Measurements from ENCODE around the gene FANCG.

Gene FANCG

GRCh38 chr9:35056571-35057270 lies 23.0 kb downstream of the FANCG start:
- TF ChIP-seq, protein P1, sequence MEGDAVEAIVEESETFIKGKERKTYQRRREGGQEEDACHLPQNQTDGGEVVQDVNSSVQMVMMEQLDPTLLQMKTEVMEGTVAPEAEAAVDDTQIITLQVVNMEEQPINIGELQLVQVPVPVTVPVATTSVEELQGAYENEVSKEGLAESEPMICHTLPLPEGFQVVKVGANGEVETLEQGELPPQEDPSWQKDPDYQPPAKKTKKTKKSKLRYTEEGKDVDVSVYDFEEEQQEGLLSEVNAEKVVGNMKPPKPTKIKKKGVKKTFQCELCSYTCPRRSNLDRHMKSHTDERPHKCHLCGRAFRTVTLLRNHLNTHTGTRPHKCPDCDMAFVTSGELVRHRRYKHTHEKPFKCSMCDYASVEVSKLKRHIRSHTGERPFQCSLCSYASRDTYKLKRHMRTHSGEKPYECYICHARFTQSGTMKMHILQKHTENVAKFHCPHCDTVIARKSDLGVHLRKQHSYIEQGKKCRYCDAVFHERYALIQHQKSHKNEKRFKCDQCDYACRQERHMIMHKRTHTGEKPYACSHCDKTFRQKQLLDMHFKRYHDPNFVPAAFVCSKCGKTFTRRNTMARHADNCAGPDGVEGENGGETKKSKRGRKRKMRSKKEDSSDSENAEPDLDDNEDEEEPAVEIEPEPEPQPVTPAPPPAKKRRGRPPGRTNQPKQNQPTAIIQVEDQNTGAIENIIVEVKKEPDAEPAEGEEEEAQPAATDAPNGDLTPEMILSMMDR (IDR thresholded peaks at IDR 0.05; ENCODE audit: low read depth, low read length), result no peak

DNA sequence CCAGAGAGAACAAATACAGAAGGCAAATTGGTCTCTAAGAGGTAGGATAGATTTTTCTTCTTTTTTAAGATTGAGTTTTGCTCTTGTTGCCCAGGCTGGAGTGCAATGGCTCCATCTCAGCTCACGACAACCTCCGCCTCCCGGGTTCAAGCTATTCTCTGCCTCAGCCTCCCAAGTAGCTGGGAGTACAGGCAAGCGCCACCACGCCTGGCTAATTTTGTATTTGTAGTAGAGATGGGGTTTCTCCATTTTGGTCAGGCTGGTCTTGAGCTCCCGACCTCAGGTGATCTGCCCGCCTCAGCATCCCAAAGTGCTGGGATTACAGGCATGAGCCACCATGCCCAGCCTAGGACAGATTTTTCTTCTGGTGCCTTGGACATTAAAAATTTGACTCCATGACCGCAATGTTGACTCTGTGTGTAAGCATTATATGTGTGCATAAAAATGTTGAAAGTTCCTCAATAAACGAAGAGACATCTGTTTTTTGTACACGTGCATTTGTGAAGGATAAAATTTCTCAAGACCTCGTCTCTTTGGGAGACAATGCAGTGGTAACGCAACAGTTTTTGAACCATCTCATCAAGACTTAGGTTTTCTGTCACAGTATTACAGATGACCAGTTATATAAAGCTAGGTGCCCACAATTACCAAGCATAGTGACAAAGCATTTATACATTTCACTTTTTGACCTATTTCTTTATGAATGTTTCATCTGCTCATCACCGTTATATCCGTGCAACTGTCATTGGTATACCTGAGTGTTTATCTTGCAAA lies 24.7 kb downstream of the FANCG start:
- TF ChIP-seq, protein P1 (IDR thresholded peaks at IDR 0.05; ENCODE audit: low read depth, low read length), result no peak
- no peak overlapping the region for H3K4me3 ChIP-seq (ENCODE audit: low read depth, low read length)

More at GRCh38 chr9:35056571-35057270, 23.0 kb downstream of the FANCG start:
- no peak overlapping the region for H3K4me3 ChIP-seq (ENCODE audit: low read depth, low read length)

DNA sequence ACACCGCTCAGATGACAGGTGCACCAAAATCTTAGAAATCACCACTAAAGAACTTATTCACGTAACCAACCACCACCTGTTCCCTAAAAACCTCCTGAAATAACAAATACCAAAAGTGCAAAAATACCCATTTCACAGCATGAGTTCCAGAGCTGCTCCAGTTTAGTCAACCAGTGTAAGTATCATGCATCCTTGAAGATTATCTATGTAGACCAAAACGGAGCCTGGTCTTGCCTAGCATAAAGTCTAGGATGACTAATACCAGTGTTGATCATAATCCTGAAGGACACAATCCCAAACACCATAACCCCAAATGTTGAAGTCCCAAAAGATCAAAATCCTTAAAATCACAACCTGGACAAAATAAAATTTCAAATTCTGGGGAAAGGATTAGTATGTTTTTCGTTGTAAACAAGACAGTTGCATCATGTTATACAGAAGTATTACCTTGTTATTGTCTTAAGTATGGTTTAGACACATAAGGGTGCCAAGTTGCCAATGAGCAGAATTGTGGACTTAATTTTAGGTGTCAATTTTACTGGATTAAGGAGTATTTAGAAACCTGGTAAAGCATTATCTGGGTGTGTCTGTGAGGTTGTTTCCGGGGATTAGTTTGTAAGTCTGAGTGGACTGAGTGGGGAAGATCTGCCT lies 25.4 kb downstream of the FANCG start:
- TF ChIP-seq, protein P1 (IDR thresholded peaks at IDR 0.05; ENCODE audit: low read depth, low read length), result no peak
- H3K4me3 ChIP-seq (ENCODE audit: low read depth, low read length), result no peak overlapping the region

DNA sequence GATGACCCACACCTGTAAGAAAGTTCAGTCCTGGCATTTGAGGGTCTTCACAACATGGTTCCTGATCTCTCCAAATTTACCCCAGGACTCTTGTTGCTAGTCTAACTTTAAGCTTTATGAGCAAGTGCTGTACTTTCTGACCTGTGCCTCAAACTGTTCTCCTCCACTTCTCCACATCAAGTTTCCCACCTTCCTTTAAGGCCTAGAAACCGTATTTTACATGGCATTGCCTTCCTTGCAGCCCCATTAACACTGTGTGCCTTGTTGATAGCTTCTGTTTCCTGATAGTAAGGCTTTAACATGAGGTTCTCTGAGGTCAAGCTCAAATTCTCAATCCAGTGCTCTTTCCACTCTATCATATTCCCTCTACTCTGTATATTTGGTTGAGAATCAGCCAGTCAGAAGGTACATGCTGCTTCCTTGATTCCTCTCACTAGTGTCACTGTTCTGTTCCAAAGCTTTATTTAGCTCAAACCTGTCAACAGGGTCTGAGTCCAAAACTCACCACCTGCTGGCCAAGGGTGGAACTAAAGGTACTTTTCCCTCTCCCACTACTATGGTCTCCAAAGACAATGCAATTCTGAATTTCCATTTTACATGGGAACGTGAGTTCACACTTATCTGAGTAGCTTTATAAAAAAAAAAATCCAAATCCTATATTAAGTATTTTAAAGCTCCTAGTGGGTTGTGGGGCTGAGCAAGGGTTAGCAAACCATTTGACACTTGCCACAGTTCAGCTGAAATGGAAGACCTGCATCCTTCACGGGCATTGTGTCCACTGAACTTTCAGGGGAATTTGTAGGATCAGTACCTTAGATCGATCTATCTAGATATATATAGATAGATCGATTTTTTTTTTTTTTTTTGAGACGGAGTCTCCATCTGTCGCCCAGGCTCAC lies 28.4 kb downstream of the FANCG start:
- H3K4me3 ChIP-seq (ENCODE audit: low read depth, low read length), result no peak overlapping the region
- TF ChIP-seq, protein P1 (IDR thresholded peaks at IDR 0.05; ENCODE audit: low read depth, low read length), result peak; percentile 48

- TF ChIP-seq, protein P1 (IDR thresholded peaks at IDR 0.05; ENCODE audit: low read depth, low read length), result no peak
- H3K4me3 ChIP-seq (ENCODE audit: low read depth, low read length), result no peak overlapping the region
These were observed 31.2 kb downstream of the FANCG start for GRCh38 chr9:35048511-35048910.

DNA sequence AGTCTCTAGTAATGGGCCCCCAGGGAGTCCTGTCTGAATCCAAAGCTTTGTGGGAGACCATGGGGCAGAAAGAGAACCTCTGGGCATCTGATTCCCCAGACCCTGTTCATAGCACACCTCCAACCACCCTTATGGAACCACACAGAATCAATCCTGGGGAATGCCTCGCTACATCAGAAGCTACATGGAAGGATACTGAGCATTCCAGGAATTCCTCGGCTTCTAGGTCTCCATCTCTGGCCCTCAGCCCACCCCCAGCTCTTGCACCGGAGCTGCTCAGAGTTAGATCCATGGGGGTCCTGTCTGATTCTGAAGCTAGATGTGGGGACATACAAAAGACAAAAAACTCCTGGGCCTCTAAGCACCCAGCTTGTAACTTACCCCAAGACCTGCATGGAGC lies 35.7 kb downstream of the FANCG start:
- TF ChIP-seq, protein P1 (IDR thresholded peaks at IDR 0.05; ENCODE audit: low read depth, low read length), result no peak

More for the DNA sequence above, 35.7 kb downstream of the FANCG start:
- no peak overlapping the region for H3K4me3 ChIP-seq (ENCODE audit: low read depth, low read length)
